Measurements from ENCODE around the gene ZNF182.
"Not testable (repeated sequence)": the region's sequence is repeated elsewhere in the genome, so short reads cannot be mapped to it uniquely, and the experiment has no call there.

Gene ZNF182

GRCh38 chrX:47956016-47956415, 47.8 kb downstream of the ZNF182 start:
- TF ChIP-seq ZNF565 (CRISPR knock-in tag; conservative IDR thresholded peaks at IDR 0.05; ENCODE audit: low read depth) (no peak), PATZ1 (CRISPR knock-in tag; IDR thresholded peaks at IDR 0.05; ENCODE audit: borderline replicate concordance) (no peak), GLIS3 (CRISPR knock-in tag; IDR thresholded peaks at IDR 0.05) (no peak), CSRNP3 (CRISPR knock-in tag; IDR thresholded peaks at IDR 0.05) (no peak)
- ATAC-seq = no peak

GRCh38 chrX:47955295-47955694, 48.5 kb downstream of the ZNF182 start:
- ATAC-seq = not testable (repeated sequence)

- ATAC-seq = no peak
- no peak for TF ChIP-seq PATZ1 (CRISPR knock-in tag; IDR thresholded peaks at IDR 0.05; ENCODE audit: borderline replicate concordance)
Observed at GRCh38 chrX:47941423-47941822, 62.4 kb downstream of the ZNF182 start.

- ATAC-seq = no peak
- TF ChIP-seq CSRNP3 (CRISPR knock-in tag; IDR thresholded peaks at IDR 0.05) = no peak
- TF ChIP-seq GLIS3 (CRISPR knock-in tag; IDR thresholded peaks at IDR 0.05) = no peak
- no peak for TF ChIP-seq ZNF565 (CRISPR knock-in tag; conservative IDR thresholded peaks at IDR 0.05; ENCODE audit: low read depth)
- TF ChIP-seq CSDC2 (CRISPR knock-in tag; IDR thresholded peaks at IDR 0.05) = no peak
- TF ChIP-seq TOX (CRISPR knock-in tag; IDR thresholded peaks at IDR 0.05; ENCODE audit: borderline replicate concordance) = no peak
- TF ChIP-seq ZFP3 (CRISPR knock-in tag; IDR thresholded peaks at IDR 0.05) = no peak
- TF ChIP-seq ARNTL (CRISPR knock-in tag; IDR thresholded peaks at IDR 0.05; ENCODE audit: borderline replicate concordance, low read depth) = no peak
Observed at GRCh38 chrX:47940448-47940847, 63.3 kb downstream of the ZNF182 start.

GRCh38 chrX:47936940-47937317, 66.9 kb downstream of the ZNF182 start:
- no peak for ATAC-seq
- TF ChIP-seq ZNF70 (CRISPR knock-in tag; IDR thresholded peaks at IDR 0.05) = no peak
- TF ChIP-seq PPARA (CRISPR knock-in tag; IDR thresholded peaks at IDR 0.05; ENCODE audit: borderline replicate concordance) = no peak
- TF ChIP-seq SNAI2 (CRISPR knock-in tag; IDR thresholded peaks at IDR 0.05) = no peak
- TF ChIP-seq TSHZ2 (CRISPR knock-in tag; IDR thresholded peaks at IDR 0.05) = no peak
- TF ChIP-seq ARNTL (CRISPR knock-in tag; IDR thresholded peaks at IDR 0.05; ENCODE audit: borderline replicate concordance, low read depth) = no peak
- TF ChIP-seq BACH2 (CRISPR knock-in tag; IDR thresholded peaks at IDR 0.05; ENCODE audit: borderline replicate concordance) = no peak
- no peak for TF ChIP-seq PATZ1 (CRISPR knock-in tag; IDR thresholded peaks at IDR 0.05; ENCODE audit: borderline replicate concordance)
- no peak for TF ChIP-seq ESRRG (CRISPR knock-in tag; IDR thresholded peaks at IDR 0.05)
- no peak for TF ChIP-seq CSDC2 (CRISPR knock-in tag; IDR thresholded peaks at IDR 0.05)
- TF ChIP-seq TOX (CRISPR knock-in tag; IDR thresholded peaks at IDR 0.05; ENCODE audit: borderline replicate concordance) = no peak
- TF ChIP-seq CSRNP3 (CRISPR knock-in tag; IDR thresholded peaks at IDR 0.05) = no peak

All from SK-N-SH treated with all-trans-retinoic acid at 6 μM for 48 hours (cell line).